Putamen (tissue), 1 donor: ENCODE results near the gene MARCHF5.
"Not testable (repeated sequence)": the region's sequence is repeated elsewhere in the genome, so short reads cannot be mapped to it uniquely, and the experiment has no call there.

Experiments used
- DNase-seq: peaks from one replicate; pipeline ENCODE4 v3.0.0-alpha.2; 2016; ENCODE audit warnings: low spot score

The MARCHF5 gene

GRCh38 chr10:92305133-92306072 lies 14.4 kb downstream of the MARCHF5 start:
- no peak for DNase-seq

GRCh38 chr10:92309272-92309671 lies 18.3 kb downstream of the MARCHF5 start:
- no peak for DNase-seq

GRCh38 chr10:92313750-92314149 lies 22.8 kb downstream of the MARCHF5 start:
- no peak for DNase-seq

GRCh38 chr10:92316610-92317009 lies 25.6 kb downstream of the MARCHF5 start:
- DNase-seq = no peak

GRCh38 chr10:92323079-92323478 lies 32.1 kb downstream of the MARCHF5 start:
- no peak for DNase-seq

- DNase-seq = no peak
Measured at GRCh38 chr10:92327445-92328433, 36.8 kb downstream of the MARCHF5 start.

GRCh38 chr10:92328993-92329392 lies 38.0 kb downstream of the MARCHF5 start:
- no peak for DNase-seq

- not testable (repeated sequence) for DNase-seq
Measured at GRCh38 chr10:92329927-92330326, 39.0 kb downstream of the MARCHF5 start.

GRCh38 chr10:92342796-92343195 lies 51.8 kb downstream of the MARCHF5 start:
- no peak for DNase-seq

GRCh38 chr10:92345575-92345974 lies 54.6 kb downstream of the MARCHF5 start:
- DNase-seq = not testable (repeated sequence)

GRCh38 chr10:92347035-92347676 lies 56.2 kb downstream of the MARCHF5 start:
- not testable (repeated sequence) for DNase-seq

- no peak for DNase-seq
Measured at GRCh38 chr10:92350411-92350810, 59.4 kb downstream of the MARCHF5 start.

- DNase-seq = no peak
Measured at GRCh38 chr10:92354587-92354986, 63.6 kb downstream of the MARCHF5 start.

GRCh38 chr10:92356041-92356440 lies 65.1 kb downstream of the MARCHF5 start:
- DNase-seq = no peak

GRCh38 chr10:92363498-92363897 lies 72.5 kb downstream of the MARCHF5 start:
- no peak for DNase-seq

- no peak for DNase-seq
Measured at GRCh38 chr10:92366412-92367021, 75.5 kb downstream of the MARCHF5 start.

- no peak for DNase-seq
Measured at GRCh38 chr10:92377962-92378361, 87.0 kb downstream of the MARCHF5 start.

GRCh38 chr10:92381543-92381954 lies 90.6 kb downstream of the MARCHF5 start:
- no peak for DNase-seq

GRCh38 chr10:92382631-92383030 lies 91.7 kb downstream of the MARCHF5 start:
- DNase-seq = no peak

GRCh38 chr10:92384741-92385140 lies 93.8 kb downstream of the MARCHF5 start:
- no peak for DNase-seq

GRCh38 chr10:92385831-92386230 lies 94.9 kb downstream of the MARCHF5 start:
- DNase-seq = no peak
